K562 (cell line): ENCODE measurements around the gene FRMD4A. TPM values are rescaled to one million over a fixed set of nuclear protein-coding genes. Genes with fewer than 3 reads are reported as not detected.

Experiments
- ATAC-seq: fragments of 200-7000 bp; cut with Tn5 transposase; 3 replicates; pipeline ENCODE4 v1.9.1; 2020; ENCODE audit warnings: moderate library complexity
- BruUV-seq: library from RNA; stranded (reverse); fragments of 400-500 nt; replicated peaks from 2 replicates; lab custom pipeline; 2021; lab: Mats Ljungman, UMichigan
- CTCF ChIA-PET: fragments of 300-600 bp; formaldehyde crosslinking; extraction: SDS; loops from one replicate; lab custom pipeline; 2021; ENCODE audit warnings: low intra/inter-chr PET ratio; lab: Yijun Ruan, JAX
- POLR2A ChIA-PET: fragments of 300-600, 350-650 bp; sonication (Branson Sonifier 250); formaldehyde crosslinking; extraction: SDS; loops from one replicate; lab custom pipeline; 2021; ENCODE audit warnings: antibody characterized with exemption, inconsistent platforms; lab: Yijun Ruan, JAX
- DNase-seq, 4 experiments: peaks; one replicate each; pipeline versions ENCODE4 v3.0.0 to v3.0.0-alpha.2; 2011 to 2018; ENCODE audit warnings: low spot score in 3 of 4, mixed read lengths in 3 of 4; ENCODE audit errors: extremely low read depth in 1 of 4
- FAIRE-seq: peaks from 2 replicates; lab custom pipeline; 2011; peaks lifted over from hg19 to GRCh38; lab: Jason Lieb, UNC
- H2AFZ ChIP-seq: 2 replicates; pipeline ENCODE4 v1.6.0; 2011; ENCODE audit warnings: low read depth, low read length, control low read depth, inconsistent platforms
- H3K27ac ChIP-seq: fragments of 200-600 bp; 3 replicates; pipeline ENCODE4 v1.8.0; 2011; ENCODE audit warnings: low read depth, mild to moderate bottlenecking, control low read depth, inconsistent platforms, low read length, moderate library complexity, mixed read lengths; ENCODE audit errors: extremely low read depth
- H3K27me3 ChIP-seq, 2 experiments: fragments of 300-600 bp in 1 of 2; 2 replicates in 1 of 2; 3 replicates in 1 of 2; pipeline versions ENCODE4 v1.6.0 to v1.8.0; 2011; ENCODE audit warnings: inconsistent platforms in 2 of 2, low read length in 2 of 2, mild to moderate bottlenecking in 1 of 2, mixed read lengths in 1 of 2, moderate library complexity in 1 of 2; ENCODE audit not compliant: control insufficient read depth in 2 of 2, insufficient read depth in 2 of 2
- H3K36me3 ChIP-seq: fragments of 300-600 bp; 3 replicates; pipeline ENCODE4 v1.8.0; 2011; ENCODE audit warnings: mild to moderate bottlenecking, low read length, inconsistent platforms; ENCODE audit not compliant: control insufficient read depth, insufficient read depth
- H3K4me1 ChIP-seq, 2 experiments: fragments of 200-600 bp in 1 of 2; replicated peaks in 1 of 2; 2 replicates in 1 of 2; 3 replicates in 1 of 2; pipeline versions ENCODE4 v1.5.1 to v1.8.0; 2011; ENCODE audit warnings: inconsistent platforms in 2 of 2, low read length in 2 of 2, mild to moderate bottlenecking in 1 of 2, mixed read lengths in 1 of 2, moderate library complexity in 1 of 2; ENCODE audit not compliant: control insufficient read depth in 2 of 2, insufficient read depth in 2 of 2
- H3K4me2 ChIP-seq: 2 replicates; pipeline ENCODE4 v1.6.1; 2011; ENCODE audit warnings: low read length, control low read depth, inconsistent platforms, mixed read lengths; ENCODE audit not compliant: insufficient read depth
- H3K4me3 ChIP-seq: fragments of 200-600 bp; sonication (generic), shearing (Covaris generic); 2 replicates; pipeline ENCODE4 v1.5.1; 2016; ENCODE audit warnings: control low read depth, inconsistent platforms
- H3K79me2 ChIP-seq: fragments of 200-600 bp; 3 replicates; pipeline ENCODE4 v1.8.0; 2011; ENCODE audit warnings: low read length, inconsistent platforms; ENCODE audit not compliant: control insufficient read depth, insufficient read depth
- H3K9ac ChIP-seq, 2 experiments: 2 replicates each; pipeline versions ENCODE4 v1.6.0 to v1.6.1; 2011; ENCODE audit warnings: low read depth in 2 of 2, low read length in 2 of 2, control low read depth in 1 of 2, inconsistent platforms in 1 of 2, mild to moderate bottlenecking in 1 of 2, mixed read lengths in 1 of 2; ENCODE audit not compliant: insufficient read depth in 1 of 2
- H3K9me1 ChIP-seq: one replicate; pipeline ENCODE4 v1.6.0; 2011; ENCODE audit warnings: inconsistent platforms, mild to moderate bottlenecking, low read length, moderate library complexity; ENCODE audit not compliant: control insufficient read depth, insufficient read depth
- H3K9me3 ChIP-seq: replicated peaks from 2 replicates; pipeline ENCODE4 v1.5.1; 2011; ENCODE audit warnings: low read depth, low read length, inconsistent platforms; ENCODE audit not compliant: control insufficient read depth, insufficient read depth
- H4K20me1 ChIP-seq: replicated peaks from 2 replicates; pipeline ENCODE4 v1.6.1; 2011; ENCODE audit warnings: low read length, inconsistent platforms, mixed read lengths; ENCODE audit not compliant: control insufficient read depth, insufficient read depth
- HCFC1 ChIP-seq: IDR thresholded peaks from 2 replicates; pipeline ENCODE4 v1.6.1; 2012; ENCODE audit warnings: low read depth, low read length, improper control_type of control experiment
- HMG20B ChIP-seq: fragments of 250-450 bp; sonication (Bioruptor Pico); IDR thresholded peaks from 2 replicates; pipeline ENCODE4 v1.5.0; 2021; ENCODE audit warnings: mild to moderate bottlenecking
- ILF3 ChIP-seq: fragments of 450-650 bp; IDR thresholded peaks from 2 replicates; pipeline ENCODE4 v1.6.1; 2018; ENCODE audit warnings: antibody characterized with exemption, mild to moderate bottlenecking, moderate library complexity, borderline replicate concordance
- MLX ChIP-seq, 2 experiments: fragments of 450-650 bp in 1 of 2; sonication (generic) in 1 of 2; formaldehyde crosslinking; conservative IDR thresholded peaks; 2 replicates each; pipeline versions ENCODE4 v1.4.0 to v1.8.1; 2020 to 2022; ENCODE audit warnings: mild to moderate bottlenecking in 1 of 2, missing genetic modification reagents in 1 of 2
- NR0B1 ChIP-seq: fragments of 450-650 bp; IDR thresholded peaks from one replicate; pipeline ENCODE4 v1.6.1; 2018; ENCODE audit warnings: mild to moderate bottlenecking, moderate library complexity; ENCODE audit not compliant: partially characterized antibody
- TCFL5 ChIP-seq: fragments of 250-450 bp; sonication (Bioruptor Pico); conservative IDR thresholded peaks from 2 replicates; pipeline ENCODE4 v1.6.1; 2021; ENCODE audit warnings: mild to moderate bottlenecking, moderate library complexity, matching md5 sums
- TEAD4 ChIP-seq, 2 experiments: sonication (generic) in 1 of 2; formaldehyde crosslinking in 1 of 2; IDR thresholded peaks; 2 replicates each; pipeline versions ENCODE4 v1.6.1 to v1.8.0; 2012 to 2022; ENCODE audit warnings: borderline replicate concordance in 1 of 2, inconsistent platforms in 1 of 2, low read length in 1 of 2, mild to moderate bottlenecking in 1 of 2, missing genetic modification reagents in 1 of 2
- THRB ChIP-seq: fragments of 450-650 bp; formaldehyde crosslinking; conservative IDR thresholded peaks from 2 replicates; pipeline ENCODE4 v1.4.0; 2022; ENCODE audit warnings: mild to moderate bottlenecking, missing genetic modification characterization
- ZNF644 ChIP-seq: fragments of 200-800 bp; sonication (Bioruptor generic); IDR thresholded peaks from 2 replicates; pipeline ENCODE4 v1.6.1; 2016; ENCODE audit warnings: low read depth, missing genetic modification characterization, missing compliant biosample characterization
- WGBS: fragments of 100-300 bp; shearing (Covaris generic); methylation state at CpG from one replicate; pipeline ENCODE4 v1.1.6; 2016; ENCODE audit warnings: low coverage, mixed read lengths; ENCODE audit not compliant: insufficient coverage; ENCODE audit errors: missing lambda C conversion rate; 5-methylcytosine and 5-hydroxymethylcytosine counted together
- in situ Hi-C: fragments of 300-500 bp; cut with MboI; formaldehyde crosslinking; loops from 4 replicates; pipeline ENCODE4 v1.15.0; 2018; ENCODE audit warnings: inconsistent platforms, mixed read lengths
- intact Hi-C: fragments of 100-400 bp; cut with micrococcal nuclease; formaldehyde crosslinking; loops from 2 replicates; pipeline ENCODE4 v1.14.2; 2022
- polyA plus RNA-seq, 8 experiments: library from polyadenylated mRNA; depleted of rRNA in 4 of 8; stranded (reverse) in 5 of 8; unstranded in 3 of 8; fragments of >200 nt; fragmentation: Nextera tagmentation in 2 of 8; fragmentation: Illumina TruSeq in 1 of 8; extraction: Ambion mirVana in 2 of 8; extraction: Trizol in 1 of 8; gene quantifications; 2 replicates each; pipeline versions ENCODE4 v1.2.1 to v1.2.3, GENCODE V29; 2011 to 2014; ENCODE audit warnings: inconsistent platforms in 1 of 8, missing spikeins in 1 of 8
- total RNA-seq, 7 experiments: library from RNA; depleted of rRNA in 6 of 7; stranded (reverse); fragments of >200 nt in 6 of 7; fragmentation: Illumina TruSeq in 2 of 7; extraction: Trizol in 2 of 7; gene quantifications; 2 replicates each; pipeline versions ENCODE4 v1.2.1 to v1.2.3, GENCODE V29; 2011 to 2021; ENCODE audit warnings: low replicate concordance in 1 of 7

Gene FRMD4A
- total and polyA plus RNA-seq, 9 of the 15 experiments (the other 6 are each of a cell fraction or from before 2014, with no cell fraction given): 0.80 to 5.2 (median 3.0) TPM

- TF ChIP-seq NR0B1 (no peak), ILF3 (no peak), HCFC1 (no peak), THRB (CRISPR knock-in tag) (no peak), TEAD4 (IDR thresholded peaks at IDR 0.05; ENCODE audit: low read length) (no peak), TEAD4 (CRISPR knock-in tag; IDR thresholded peaks at IDR 0.05; ENCODE audit: borderline replicate concordance) (no peak)
Observed at GRCh38 chr10:13754277-13754676, 576.4 kb downstream of the FRMD4A start (continued).

- H3K4me1 ChIP-seq: no peaks in the 10 kb centered on the region
- 0% methylated on average over 4 of the region's 4 CpGs for WGBS
- BruUV-seq: no TSS peak
- no peaks in the 10 kb centered on the region for H3K9me3 ChIP-seq
- H3K4me2 ChIP-seq: no peak overlapping the region
- DNase-seq (no peak), FAIRE-seq (no peak), ATAC-seq (no peak)
- H3K27me3 ChIP-seq: peaks cover 23 to 30% of the 10 kb centered on the region in 2 experiments
- CTCF ChIA-PET: no interaction called here
- TF ChIP-seq HMG20B: no peak
- no peak for TF ChIP-seq MLX (CRISPR knock-in tag; conservative IDR thresholded peaks at IDR 0.05)
- TF ChIP-seq TCFL5: no peak
- no peak for TF ChIP-seq ZNF644 (tag)
- no peak overlapping the region for H3K9ac ChIP-seq
- no peaks in the 10 kb centered on the region for H4K20me1 ChIP-seq
- H2AFZ ChIP-seq: no peak overlapping the region
- no peaks in the 10 kb centered on the region for H3K79me2 ChIP-seq
- no peak overlapping the region for H3K4me3 ChIP-seq
- no peaks in the 10 kb centered on the region for H3K9me1 ChIP-seq
- POLR2A ChIA-PET: interaction anchor here (1.0 to 1.3 kb wide), 2 partner anchors 11 to 19 kb away, joined by 3 to 4 read pairs; no protein-coding TSS in a partner anchor
- H3K27ac ChIP-seq: no peak overlapping the region
- in situ Hi-C loops: no loop called here
- intact Hi-C loops: no loop called here
- no peaks in the 10 kb centered on the region for H3K36me3 ChIP-seq
Observed at GRCh38 chr10:13751191-13751764, 579.4 kb downstream of the FRMD4A start.
